ENCODE results near the gene GSG1L. TPM values are rescaled to one million over a fixed set of nuclear protein-coding genes. Genes with fewer than 3 reads are reported as not detected.

The GSG1L gene
- total RNA-seq, 1 donor from 2014 or later: 1.4 TPM

DNA sequence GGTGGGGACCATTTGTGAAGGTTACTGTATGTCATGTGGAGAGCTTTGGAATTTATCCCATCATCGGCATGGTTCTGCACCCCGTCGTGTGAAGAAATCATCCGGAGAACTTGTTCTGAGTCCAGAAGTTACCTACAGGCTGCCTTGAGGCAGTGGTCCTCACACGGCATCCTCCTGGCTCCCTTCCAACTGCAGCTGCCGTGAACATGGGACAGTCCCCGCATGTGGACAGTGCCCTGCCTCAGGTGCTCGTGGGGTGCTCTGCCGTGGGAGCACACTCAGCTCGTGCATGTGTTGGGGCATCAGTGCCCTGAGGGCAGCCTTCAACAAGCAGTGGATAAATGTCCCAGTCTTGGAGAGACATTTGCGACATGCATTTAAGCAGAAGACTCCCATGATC lies 324.9 kb downstream of the GSG1L start:
- no peak for DNase-seq (ENCODE audit: extremely low spot score, unreplicated experiment)
- Mint-ChIP-seq H3K4me3 (no peak overlapping the region), H3K27me3 (no peaks in the 10 kb centered on the region), H3K9me3 (no peaks in the 10 kb centered on the region), H3K36me3 (peaks cover 41% of the 10 kb centered on the region), H3K27ac (no peak overlapping the region), H3K4me1 (ENCODE audit: unreplicated experiment) (peaks cover 25% of the 10 kb centered on the region)
- TF ChIP-seq, protein P1, sequence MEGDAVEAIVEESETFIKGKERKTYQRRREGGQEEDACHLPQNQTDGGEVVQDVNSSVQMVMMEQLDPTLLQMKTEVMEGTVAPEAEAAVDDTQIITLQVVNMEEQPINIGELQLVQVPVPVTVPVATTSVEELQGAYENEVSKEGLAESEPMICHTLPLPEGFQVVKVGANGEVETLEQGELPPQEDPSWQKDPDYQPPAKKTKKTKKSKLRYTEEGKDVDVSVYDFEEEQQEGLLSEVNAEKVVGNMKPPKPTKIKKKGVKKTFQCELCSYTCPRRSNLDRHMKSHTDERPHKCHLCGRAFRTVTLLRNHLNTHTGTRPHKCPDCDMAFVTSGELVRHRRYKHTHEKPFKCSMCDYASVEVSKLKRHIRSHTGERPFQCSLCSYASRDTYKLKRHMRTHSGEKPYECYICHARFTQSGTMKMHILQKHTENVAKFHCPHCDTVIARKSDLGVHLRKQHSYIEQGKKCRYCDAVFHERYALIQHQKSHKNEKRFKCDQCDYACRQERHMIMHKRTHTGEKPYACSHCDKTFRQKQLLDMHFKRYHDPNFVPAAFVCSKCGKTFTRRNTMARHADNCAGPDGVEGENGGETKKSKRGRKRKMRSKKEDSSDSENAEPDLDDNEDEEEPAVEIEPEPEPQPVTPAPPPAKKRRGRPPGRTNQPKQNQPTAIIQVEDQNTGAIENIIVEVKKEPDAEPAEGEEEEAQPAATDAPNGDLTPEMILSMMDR (conservative IDR thresholded peaks at IDR 0.05): no peak

Other genes starting within 250 kb of the GSG1L start
- 111 and 118 TPM in 2 replicates for gene XPO6, start 148.3 kb upstream of the GSG1L start, total RNA-seq (ENCODE audit: low replicate concordance)
- gene SBK1, start 228.8 kb upstream of the GSG1L start, total RNA-seq (ENCODE audit: low replicate concordance): 29.8 and 31.9 TPM in 2 replicates